ENCODE measurements around the gene CCDC82. TPM values are rescaled to one million over a fixed set of nuclear protein-coding genes. Genes with fewer than 3 reads are reported as not detected.
A peak's percentile ranks its signal among the peaks of the same experiment; 100 is the strongest.

Gene CCDC82
- total and polyA plus RNA-seq, 2 of the 4 experiments (the other 2 are of a cell fraction): 4.1 to 9.4 TPM

- no peak for TF ChIP-seq RCOR1 (IDR thresholded peaks at IDR 0.05; ENCODE audit: insufficient replicate concordance, low read length)
- TF ChIP-seq FOS (IDR thresholded peaks at IDR 0.05; ENCODE audit: low read depth, low read length): 0 out of 2 replicates have a peak, but pooled peaks have one; percentile 23
- H3K27ac ChIP-seq (ENCODE audit: insufficient read depth, low read length): peak overlapping the region; percentile 96
- H3K9me3 ChIP-seq (ENCODE audit: control insufficient read depth, insufficient read depth, low read length): no peaks in the 10 kb centered on the region
- peak overlapping the region; percentile 64 for H2BK15ac ChIP-seq (ENCODE audit: low read depth, low read length)
- WGBS, 2 experiments (ENCODE audit: extremely low coverage in 2 of 2, insufficient read length in 1 of 2): no CpG with 5 or more reads among the region's 1 CpG
- H2BK5ac ChIP-seq (ENCODE audit: low read depth, low read length, poor library complexity, severe bottlenecking): peak overlapping the region; percentile 94
- H4K8ac ChIP-seq (ENCODE audit: low read depth in 2 of 2, low read length in 2 of 2): peak overlapping the region; percentile 75 to 96
- ChIA-PET CTCF (interaction anchor here (0.6 to 1.6 kb wide), 4 partner anchors 9 to 347 kb away, joined by 3 to 7 read pairs (median 4); partner anchors contain the start of gene MAML2), POLR2A (ENCODE audit: unreplicated experiment) (interaction anchor here (0.6 kb wide), 1 partner anchor 14 kb away, joined by 3 read pairs; no protein-coding TSS in a partner anchor)
- peaks cover 2% of the 10 kb centered on the region for H3K36me3 ChIP-seq (ENCODE audit: control insufficient read depth, insufficient read depth, low read length)
- peaks cover 11% of the 10 kb centered on the region for H3K9me1 ChIP-seq (ENCODE audit: insufficient read depth, low read length)
- peak overlapping the region; percentile 74 for H3K9ac ChIP-seq (ENCODE audit: low read depth, low read length)
- H2BK120ac ChIP-seq (ENCODE audit: low read depth, low read length): peak overlapping the region; percentile 100
- H3K14ac ChIP-seq (replicated peaks; ENCODE audit: low read depth, low read length): peak overlapping the region; percentile 87
- peak overlapping the region; percentile 98 for H4K5ac ChIP-seq (ENCODE audit: low read depth, low read length)
- peak overlapping the region; percentile 99 for H3K23ac ChIP-seq (ENCODE audit: low read depth, low read length)
- H3K27me3 ChIP-seq (ENCODE audit: control insufficient read depth, insufficient read depth, low read length): no peaks in the 10 kb centered on the region
- peak overlapping the region; percentile 72 for H2AK5ac ChIP-seq (ENCODE audit: low read depth, low read length)
- peak overlapping the region; percentile 90 for H3K4me2 ChIP-seq (ENCODE audit: low read depth, low read length)
- H4K20me1 ChIP-seq (ENCODE audit: insufficient read depth, low read length): no peaks in the 10 kb centered on the region
- H3K79me1 ChIP-seq (ENCODE audit: low read depth in 1 of 2, low read length in 2 of 2): peaks cover 34 to 78% of the 10 kb centered on the region in 2 experiments
- ATAC-seq (ENCODE audit: low read depth): peak; percentile 90
- peak; percentile 83 for DNase-seq
- peak overlapping the region; percentile 95 for H3K56ac ChIP-seq (ENCODE audit: extremely low read depth, insufficient read depth, low read length)
- H3K18ac ChIP-seq (ENCODE audit: low read depth, low read length): peak overlapping the region; percentile 99
- H2AFZ ChIP-seq (replicated peaks; ENCODE audit: low read length, poor library complexity): no peak overlapping the region
- no peak overlapping the region for H3K4me3 ChIP-seq (ENCODE audit: insufficient read depth, low read depth, low read length)
- peak overlapping the region; percentile 97 for H4K91ac ChIP-seq (ENCODE audit: insufficient read depth, low read depth, low read length)
- BruUV-seq (replicated peaks): no TSS peak
- peak overlapping the region; percentile 100 for H3K4ac ChIP-seq (ENCODE audit: low read depth, low read length)
- intact Hi-C loops (cut with micrococcal nuclease) (no loop called here), dilution Hi-C loops (cut with HindIII; ENCODE audit: low sequenced_read_pairs, unreplicated experiment) (no loop called here), in situ Hi-C loops (cut with MboI; ENCODE audit: low sequenced_read_pairs) (no loop called here)
- peak overlapping the region; percentile 99 for H2BK20ac ChIP-seq (ENCODE audit: low read depth, low read length)
- H3K4me1 ChIP-seq (ENCODE audit: control insufficient read depth, insufficient read depth, low read length): peaks cover 29% of the 10 kb centered on the region
- H2AK9ac ChIP-seq (replicated peaks; ENCODE audit: low read depth, low read length, poor library complexity): no peak overlapping the region
Measured at GRCh38 chr11:96324912-96325311, 64.8 kb downstream of the CCDC82 start.

All from IMR-90 (cell line).